GM21723 (cell line): ENCODE measurements around the gene ATPAF2.

Experiments used
- ATAC-seq: cut with Tn5 transposase; IDR thresholded peaks from one replicate; pipeline ENCODE4 v1.9.1; 2021; ENCODE audit warnings: mild to moderate bottlenecking, moderate library complexity; ENCODE audit not compliant: unreplicated experiment

The ATPAF2 gene

GRCh38 chr17:18038861-18039534 lies at the start of gene ATPAF2, which contains the start of gene GID4:
Gene ATPAF2 (minus strand): TSS chr17:18039168. CDS start chr17:18039013, 155 bp downstream.
Gene GID4 (plus strand): TSS chr17:18039408. CDS start chr17:18039465, 57 bp downstream.
- ATAC-seq = peak; percentile 82

GRCh38 chr17:18087610-18088491 lies 48.9 kb upstream of the ATPAF2 start, which contains the start of gene DRG2:
Gene DRG2 (plus strand): TSS chr17:18087948. CDS start chr17:18088024, 76 bp downstream.
- peak; percentile 85 for ATAC-seq

DNA sequence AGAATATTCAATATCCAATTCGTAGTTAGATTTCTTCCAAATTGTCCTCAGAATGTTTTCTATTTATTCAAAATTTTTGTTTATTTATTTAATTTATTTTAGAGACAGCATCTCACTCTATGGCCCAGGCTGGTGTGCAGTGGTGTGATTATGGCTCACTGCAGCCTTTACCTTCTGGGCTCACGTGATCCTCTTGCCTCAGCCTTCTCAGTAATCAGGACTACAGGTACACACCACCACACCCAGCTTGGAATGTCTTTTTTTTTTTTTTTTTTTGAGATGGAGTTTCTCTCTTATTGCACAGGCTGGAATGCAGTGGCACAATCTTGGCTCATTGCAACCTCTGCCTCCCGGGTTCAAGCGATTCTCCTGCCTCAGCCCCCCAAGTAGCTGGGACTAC lies 45.3 kb upstream of the ATPAF2 start:
- ATAC-seq = no peak

DNA sequence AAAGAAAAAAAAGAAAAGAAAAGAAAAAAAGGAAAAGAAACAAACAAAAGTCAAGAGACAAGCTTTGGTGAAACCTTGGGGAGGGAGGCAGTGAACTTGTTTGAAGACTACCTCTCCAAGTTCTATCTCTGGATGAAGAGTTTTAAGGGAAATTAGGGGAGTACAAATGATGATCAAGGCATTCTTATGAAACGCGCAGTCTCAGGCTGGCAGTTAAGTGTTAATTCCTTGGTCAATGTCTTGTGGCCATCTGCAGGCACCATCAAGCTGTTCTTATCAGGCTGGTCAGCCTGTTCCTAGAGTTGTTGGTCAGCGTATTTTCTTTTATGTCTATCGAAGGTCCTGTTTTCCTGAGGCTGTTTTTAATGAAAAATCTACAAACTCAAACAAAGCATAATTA lies 40.6 kb upstream of the ATPAF2 start:
- no peak for ATAC-seq

- ATAC-seq = no peak
These were observed 38.0 kb upstream of the ATPAF2 start for GRCh38 chr17:18076936-18077335.

DNA sequence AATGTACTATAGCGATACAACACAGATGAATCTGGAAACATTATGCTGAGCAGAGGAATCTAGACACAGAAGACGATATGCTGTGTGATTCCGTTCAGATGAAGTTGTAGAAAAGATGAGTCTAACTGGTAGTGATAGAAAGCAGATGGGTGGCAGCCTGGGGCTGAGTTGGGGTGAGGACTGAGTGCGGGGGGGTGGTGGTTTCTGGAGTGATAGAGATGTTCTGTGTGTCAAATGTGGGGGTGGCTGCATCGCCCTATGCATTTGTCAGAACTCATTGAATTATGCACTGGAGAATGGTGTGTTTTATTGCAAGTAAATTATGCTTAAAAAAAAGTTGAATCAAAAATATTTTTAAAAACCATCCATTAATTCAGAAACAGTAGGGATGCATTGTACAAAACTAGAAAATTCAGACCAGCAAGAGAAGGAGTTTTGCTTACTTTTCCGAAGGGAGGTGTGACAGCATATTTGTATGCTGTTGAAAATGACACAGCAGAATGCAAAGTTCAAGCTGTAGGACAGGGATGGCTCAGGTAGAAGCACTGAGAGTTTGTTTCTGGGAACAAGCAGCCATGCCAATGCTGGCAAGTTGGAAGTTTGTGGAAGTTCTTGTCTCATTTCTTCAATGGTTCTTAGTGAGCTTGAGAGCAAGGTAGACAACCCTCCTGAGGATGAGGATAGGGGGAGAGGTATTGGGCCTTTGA lies 35.8 kb upstream of the ATPAF2 start:
- ATAC-seq = no peak

GRCh38 chr17:18071751-18072150 lies 32.8 kb upstream of the ATPAF2 start:
- ATAC-seq = no peak

DNA sequence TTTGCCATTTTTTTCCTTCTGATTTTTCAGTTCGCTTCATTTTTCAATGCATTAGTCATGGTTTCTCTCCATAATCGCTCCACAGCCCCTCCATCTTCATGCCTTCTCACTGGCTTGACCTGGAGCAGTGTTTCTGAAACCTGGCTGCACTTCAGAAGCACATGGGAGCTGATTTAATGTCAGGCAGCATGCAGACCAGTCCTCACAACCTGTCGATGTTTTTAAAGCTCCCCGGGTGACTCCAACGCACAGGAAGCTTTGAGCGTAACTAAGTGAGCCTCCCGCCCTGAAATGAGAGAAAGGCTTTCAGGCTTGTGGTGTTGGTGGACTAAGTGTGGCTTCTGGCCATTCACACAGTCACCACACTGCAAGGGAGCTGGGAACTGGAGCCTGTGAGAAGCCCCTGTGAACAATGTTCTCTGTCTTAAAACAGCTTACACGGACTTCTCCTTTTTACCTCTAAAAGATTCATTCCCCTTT lies 31.9 kb upstream of the ATPAF2 start:
- ATAC-seq = no peak

GRCh38 chr17:18069101-18069500 lies 30.1 kb upstream of the ATPAF2 start:
- no peak for ATAC-seq

GRCh38 chr17:18066866-18067265 lies 27.9 kb upstream of the ATPAF2 start:
- ATAC-seq = no peak

DNA sequence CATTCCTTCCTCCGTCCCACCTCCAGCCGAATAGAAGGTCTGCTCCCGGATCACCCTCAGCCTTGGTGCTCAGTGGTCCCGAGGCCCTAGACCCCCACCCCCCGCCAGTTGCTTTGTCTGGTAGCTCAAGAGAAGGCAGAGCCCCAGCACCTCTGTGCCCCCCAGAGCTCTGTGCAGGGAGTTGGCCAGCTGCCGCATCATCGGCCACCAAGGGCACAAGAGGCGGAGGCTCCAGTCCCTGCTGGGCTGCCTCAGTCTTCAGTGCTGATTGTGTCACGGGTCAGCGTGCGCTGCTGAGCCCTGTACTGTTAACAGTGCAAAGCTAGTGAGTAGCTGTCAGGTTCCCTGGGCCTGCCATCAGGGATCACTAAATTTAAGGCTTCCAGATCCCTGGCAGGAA lies 26.6 kb upstream of the ATPAF2 start:
- ATAC-seq = no peak

- no peak for ATAC-seq
These were observed 25.1 kb upstream of the ATPAF2 start for GRCh38 chr17:18064053-18064452.

GRCh38 chr17:18059283-18059682 lies 20.3 kb upstream of the ATPAF2 start:
- no peak for ATAC-seq

DNA sequence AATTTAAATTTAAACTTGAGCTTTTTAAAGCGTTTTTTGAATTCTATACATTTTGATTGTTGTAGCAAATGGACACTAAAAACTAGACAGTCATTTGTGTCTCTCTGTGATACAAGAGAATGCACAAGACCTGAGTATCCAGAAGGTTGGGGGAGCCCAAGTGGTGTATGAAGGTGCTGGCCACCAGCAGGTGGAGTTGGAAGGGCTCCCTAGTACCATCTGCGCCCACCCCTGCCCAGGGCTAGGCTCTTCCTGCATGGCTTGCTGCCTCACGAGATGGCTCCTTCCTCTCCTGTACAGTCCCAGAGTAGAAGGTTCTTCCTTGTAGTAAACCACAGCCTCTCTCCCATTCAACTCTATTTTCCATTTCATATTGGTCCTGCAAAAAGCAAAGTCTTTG lies 17.2 kb upstream of the ATPAF2 start:
- ATAC-seq = no peak

DNA sequence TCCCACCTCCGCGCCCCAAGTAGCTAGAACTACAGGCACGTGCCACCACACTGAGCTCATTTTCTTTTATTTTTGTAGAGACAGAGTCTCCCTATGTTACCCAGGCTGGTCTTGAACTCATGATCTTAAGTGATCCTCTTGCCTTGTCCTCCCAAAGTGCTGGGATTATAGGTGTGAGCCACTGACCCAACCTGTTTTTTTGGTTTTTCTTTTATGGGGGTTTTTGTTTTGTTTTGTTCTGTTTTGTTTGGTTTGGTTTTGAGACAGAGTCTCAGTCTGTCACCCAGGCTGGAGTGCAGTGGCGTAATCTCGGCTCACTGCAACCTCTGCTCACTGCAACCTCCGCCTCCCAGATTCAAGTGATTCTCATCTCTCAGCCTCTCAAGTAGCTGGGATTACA lies 16.6 kb upstream of the ATPAF2 start:
- no peak for ATAC-seq

GRCh38 chr17:18045691-18046350 lies 6.9 kb upstream of the ATPAF2 start:
- no peak for ATAC-seq

DNA sequence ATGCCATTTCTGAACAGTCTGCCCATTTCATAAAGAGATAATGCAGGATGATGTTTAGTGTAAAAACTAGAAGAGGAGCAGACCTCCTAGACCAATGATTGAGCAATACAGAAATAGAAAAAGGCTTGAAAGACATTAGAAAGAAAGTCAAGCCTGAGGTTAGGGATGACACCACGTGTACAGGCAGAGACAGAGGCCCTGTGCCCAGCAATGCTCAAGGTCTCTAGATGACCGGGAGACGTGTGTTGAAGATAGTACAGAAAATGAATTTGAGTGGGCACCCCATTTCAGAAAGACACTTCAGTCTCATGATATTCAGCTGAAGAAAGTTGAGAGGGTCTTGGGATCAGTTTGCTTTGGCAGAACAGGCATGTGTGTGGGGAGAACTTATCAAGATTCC lies 5.6 kb upstream of the ATPAF2 start:
- no peak for ATAC-seq

GRCh38 chr17:18043491-18043890 lies 4.5 kb upstream of the ATPAF2 start:
- no peak for ATAC-seq

- no peak for ATAC-seq
These were observed 4.0 kb upstream of the ATPAF2 start for GRCh38 chr17:18042983-18043382.

- no peak for ATAC-seq
These were observed 2.8 kb upstream of the ATPAF2 start for GRCh38 chr17:18041776-18042175.
